Thyroid gland (tissue), 4 donors: ENCODE data around the gene CBL. TPM values are rescaled to one million over a fixed set of nuclear protein-coding genes. Genes with fewer than 3 reads are reported as not detected.

Source experiments
- DNase-seq, 2 donors: peaks; one replicate each; pipeline ENCODE4 v3.0.0-alpha.2; 2019
- H3K27ac ChIP-seq, 3 donors: fragments of 200-600 bp; sonication (generic); 1 replicate in 2 of 3; 2 replicates in 1 of 3; pipeline ENCODE4 v1.5.1; 2016 to 2019; ENCODE audit warnings: mild to moderate bottlenecking in 1 of 3, moderate library complexity in 1 of 3
- H3K27me3 ChIP-seq: fragments of 200-600 bp; sonication (generic); one replicate; pipeline ENCODE4 v1.5.1; 2019
- H3K36me3 ChIP-seq, 2 donors: fragments of 200-600 bp; sonication (generic); one replicate each; pipeline ENCODE4 v1.5.1; 2016 to 2019
- H3K4me1 ChIP-seq, 2 donors: fragments of 200-600 bp; sonication (generic); one replicate each; pipeline ENCODE4 v1.5.1; 2017 to 2019
- H3K4me3 ChIP-seq, 3 donors: fragments of 200-600 bp; sonication (generic); replicated peaks in 1 of 3; 1 replicate in 2 of 3; 2 replicates in 1 of 3; pipeline ENCODE4 v1.5.1; 2016; ENCODE audit warnings: mild to moderate bottlenecking in 1 of 3
- H3K9me3 ChIP-seq: fragments of 200-600 bp; sonication (generic); one replicate; pipeline ENCODE4 v1.5.1; 2017
- CTCF ChIP-seq, 6 experiments: fragments of 200-600 bp in 3 of 6; fragments of 450-650 bp in 3 of 6; sonication (generic) in 3 of 6; IDR thresholded peaks; one replicate each; pipeline ENCODE4 v1.5.1; 2016 to 2019; ENCODE audit warnings: antibody characterized with exemption in 6 of 6, mild to moderate bottlenecking in 2 of 6, inconsistent platforms in 1 of 6, moderate library complexity in 1 of 6
- POLR2A ChIP-seq, 2 donors: fragments of 450-650 bp; IDR thresholded peaks; one replicate each; pipeline ENCODE4 v1.6.1; 2017; ENCODE audit warnings: antibody characterized with exemption in 2 of 2, mild to moderate bottlenecking in 2 of 2, moderate library complexity in 1 of 2
- WGBS, 2 donors: methylation state at CpG; one replicate each; pipeline ENCODE4 v1.1.5; 2017; 5-methylcytosine and 5-hydroxymethylcytosine counted together
- intact Hi-C: fragments of 100-400 bp; cut with DNase I; formaldehyde crosslinking; loops from one replicate; pipeline ENCODE4 v1.15.1; 2023
- total RNA-seq, 4 donors: library from RNA; depleted of rRNA; stranded (reverse); fragments of >200 nt; gene quantifications; one replicate each; pipeline ENCODE4 v1.2.3, GENCODE V29; 2016

CBL gene
- total RNA-seq, 4 donors from 2014 or later: 9.4 to 14.5 (median 13.9) TPM

GRCh38 chr11:119316729-119317591 lies 110.8 kb downstream of the CBL start, which contains the start of gene MCAM:
MCAM (minus strand) TSS chr11:119317130; CDS start chr11:119317101, 29 bp downstream.
- Histone ChIP-seq H3K27ac (peak within 1 kb of the TSS; percentile 41 to 81 (median 65)), H3K9me3 (no peaks in the 10 kb centered on the region), H3K27me3 (peaks cover 20% of the 10 kb centered on the region), H3K36me3 (no peaks in the 10 kb centered on the region), H3K4me3 (peak within 1 kb of the TSS in 1 of 3 donors; percentile 32), H3K4me1 (peaks cover 31 to 51% of the 10 kb centered on the region in 2 donors)
- WGBS, 2 donors: 0 to 5% methylated on average over 30 of the region's 74 CpGs
- intact Hi-C loops: no loop called here
- TF ChIP-seq CTCF (IDR thresholded peaks at IDR 0.05): no peak
- no peak for TF ChIP-seq POLR2A (IDR thresholded peaks at IDR 0.05)
- no peak for DNase-seq

GRCh38 chr11:119317592-119318239 lies 111.6 kb downstream of the CBL start:
- peaks cover 33 to 51% of the 10 kb centered on the region in 2 donors for H3K4me1 ChIP-seq
- no peak for DNase-seq
- no peak overlapping the region for H3K4me3 ChIP-seq
- no peaks in the 10 kb centered on the region for H3K9me3 ChIP-seq
- intact Hi-C loops: no loop called here
- peaks cover 20% of the 10 kb centered on the region for H3K27me3 ChIP-seq
- TF ChIP-seq CTCF (IDR thresholded peaks at IDR 0.05) (no peak), POLR2A (IDR thresholded peaks at IDR 0.05) (no peak)
- peak overlapping the region in 2 of 3 donors; percentile 65 to 81 for H3K27ac ChIP-seq
- WGBS, 2 donors: 72 to 78% methylated on average over 8 to 14 of the region's 14 CpGs
- H3K36me3 ChIP-seq: no peaks in the 10 kb centered on the region

- peaks cover 20% of the 10 kb centered on the region for H3K27me3 ChIP-seq
- no peaks in the 10 kb centered on the region for H3K36me3 ChIP-seq
- intact Hi-C loops: no loop called here
- H3K4me1 ChIP-seq: peaks cover 33 to 51% of the 10 kb centered on the region in 2 donors
- no peak for DNase-seq
- no peaks in the 10 kb centered on the region for H3K9me3 ChIP-seq
- 54 to 65% methylated on average over 19 to 20 of the region's 22 CpGs for WGBS, 2 donors
- TF ChIP-seq CTCF (IDR thresholded peaks at IDR 0.05) (no peak), POLR2A (IDR thresholded peaks at IDR 0.05) (no peak)
- H3K4me3 ChIP-seq: no peak overlapping the region
- peak overlapping the region; percentile 49 to 81 (median 60) for H3K27ac ChIP-seq
Measured at GRCh38 chr11:119318240-119319135, 112.3 kb downstream of the CBL start.

- Histone ChIP-seq H3K4me1 (peaks cover 33 to 51% of the 10 kb centered on the region in 2 donors), H3K9me3 (no peaks in the 10 kb centered on the region), H3K27me3 (peaks cover 20% of the 10 kb centered on the region), H3K36me3 (no peaks in the 10 kb centered on the region), H3K4me3 (no peak overlapping the region), H3K27ac (peak overlapping the region; percentile 49 to 81 (median 60))
- DNase-seq: no peak
- TF ChIP-seq POLR2A (IDR thresholded peaks at IDR 0.05) (no peak), CTCF (IDR thresholded peaks at IDR 0.05) (no peak)
- WGBS, 2 donors: 88 to 90% methylated on average over 4 to 7 of the region's 8 CpGs
- intact Hi-C loops: no loop called here
Measured at GRCh38 chr11:119319136-119319699, 113.1 kb downstream of the CBL start.
